IPS-11a (cell line): ENCODE results near the gene PIPOX.
"Not testable (repeated sequence)": the region's sequence is repeated elsewhere in the genome, so short reads cannot be mapped to it uniquely, and the experiment has no call there.

Source experiments
- H3K4me3 ChIP-seq: one replicate; pipeline ENCODE4 v1.5.1; 2013; ENCODE audit warnings: low read depth, low read length, control low read depth

Gene PIPOX

GRCh38 chr17:29073520-29073919, 30.6 kb downstream of the PIPOX start:
- no peak overlapping the region for H3K4me3 ChIP-seq

DNA sequence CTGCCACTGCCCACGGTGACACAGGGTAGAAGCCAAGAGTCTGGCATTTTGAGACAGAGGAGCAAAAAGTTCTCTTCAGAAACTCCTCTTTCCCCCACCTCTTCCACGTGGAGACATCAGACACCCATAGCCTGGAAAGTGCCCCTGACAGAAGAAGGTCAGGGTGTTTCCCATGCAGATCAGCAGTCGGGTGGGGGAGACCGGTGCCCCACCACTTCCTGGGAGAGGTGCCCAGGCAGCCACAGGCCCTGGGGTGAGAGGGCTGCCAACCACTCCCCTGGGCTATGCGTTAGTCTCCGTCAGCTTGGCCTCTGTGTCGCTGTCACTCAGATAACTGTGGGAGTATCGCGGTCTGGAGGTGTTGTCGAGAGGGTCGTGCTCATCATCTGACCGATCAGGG, 31.5 kb downstream of the PIPOX start:
- H3K4me3 ChIP-seq: no peak overlapping the region

DNA sequence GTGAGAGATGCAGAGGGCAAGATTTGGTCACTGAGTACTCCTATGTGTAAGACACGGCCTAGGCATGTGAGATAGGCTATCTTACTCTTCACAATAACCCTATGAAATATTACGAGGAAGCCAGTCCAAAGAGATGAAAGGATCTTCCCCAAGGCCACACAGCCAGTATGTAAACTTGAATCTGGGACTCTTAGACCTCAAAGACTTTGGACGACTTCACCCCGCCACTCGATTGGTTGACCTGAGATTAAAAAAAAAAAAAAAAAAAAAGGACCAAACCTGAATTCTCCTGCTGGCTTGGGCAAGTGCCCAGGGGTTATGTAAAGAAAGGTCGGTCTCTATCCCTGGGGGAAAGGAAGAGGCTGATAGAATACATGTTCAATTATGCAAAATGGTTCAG, 33.1 kb downstream of the PIPOX start:
- no peak overlapping the region for H3K4me3 ChIP-seq

DNA sequence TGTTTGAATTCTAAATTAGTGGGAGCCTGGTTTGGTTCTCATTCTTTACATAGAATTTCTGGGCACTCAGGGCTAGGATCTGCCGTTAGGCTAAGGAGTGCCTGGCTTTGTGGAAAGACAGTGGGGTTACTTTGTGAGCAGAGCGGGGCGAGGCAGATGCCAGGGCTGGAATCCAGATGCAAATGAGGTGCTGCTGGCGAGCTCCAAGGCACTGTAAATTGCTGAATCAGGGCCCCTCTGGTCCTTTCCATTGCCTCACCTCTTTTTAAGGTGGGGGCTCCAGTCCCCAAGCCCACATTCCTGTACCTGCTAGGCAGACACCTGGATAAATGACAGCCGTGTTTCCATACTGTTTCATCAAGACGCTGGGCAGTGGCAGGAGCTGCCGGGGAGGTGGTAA, 33.8 kb downstream of the PIPOX start:
- no peak overlapping the region for H3K4me3 ChIP-seq

- H3K4me3 ChIP-seq: no peak overlapping the region
Measured at GRCh38 chr17:29077320-29077719, 34.4 kb downstream of the PIPOX start.

- H3K4me3 ChIP-seq: no peak overlapping the region
Measured at GRCh38 chr17:29078183-29079045, 35.5 kb downstream of the PIPOX start.

GRCh38 chr17:29079433-29079832, 36.5 kb downstream of the PIPOX start:
- no peak overlapping the region for H3K4me3 ChIP-seq

DNA sequence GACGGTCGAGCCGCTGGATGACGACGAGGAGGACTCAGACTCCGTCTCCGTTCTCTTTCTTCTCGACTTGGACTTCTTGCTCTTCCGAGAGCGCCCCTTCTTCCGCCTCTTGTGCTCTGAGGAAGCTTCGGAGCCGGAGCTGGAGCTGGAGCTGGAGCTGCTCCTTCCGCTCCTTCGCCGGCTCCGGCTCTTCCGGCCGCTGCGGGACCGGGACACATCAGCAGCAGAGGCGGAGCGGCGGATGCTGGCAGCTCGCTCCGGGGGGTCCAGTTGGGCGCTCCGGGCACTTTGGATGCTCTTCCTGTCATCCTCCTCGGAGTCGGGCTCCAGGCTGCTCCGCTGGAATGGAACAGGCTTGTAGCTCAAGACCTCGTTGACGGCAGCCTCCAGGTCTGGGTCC, 36.9 kb downstream of the PIPOX start:
- no peak overlapping the region for H3K4me3 ChIP-seq

- H3K4me3 ChIP-seq: no peak overlapping the region
Measured at GRCh38 chr17:29080323-29080722, 37.4 kb downstream of the PIPOX start.

DNA sequence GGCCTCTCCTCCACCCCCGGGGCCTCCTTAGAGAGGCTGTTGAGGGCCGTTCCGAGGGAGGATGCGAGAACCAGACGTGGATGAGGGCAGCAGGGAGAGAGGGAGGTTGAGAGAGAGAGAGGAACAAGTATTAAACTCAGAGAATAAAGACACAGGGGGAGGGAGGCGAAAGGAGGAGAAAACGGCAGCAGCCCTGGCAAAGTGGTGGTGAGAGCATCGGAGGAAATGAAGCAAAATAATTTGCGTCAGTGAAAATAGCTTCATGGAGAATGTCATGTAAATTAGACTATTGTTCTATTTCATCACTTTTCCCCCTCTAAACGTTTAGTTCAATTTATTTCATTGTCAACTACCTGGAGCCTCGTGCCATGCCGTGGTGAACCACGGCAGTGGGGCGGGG, 38.0 kb downstream of the PIPOX start:
- no peak overlapping the region for H3K4me3 ChIP-seq

DNA sequence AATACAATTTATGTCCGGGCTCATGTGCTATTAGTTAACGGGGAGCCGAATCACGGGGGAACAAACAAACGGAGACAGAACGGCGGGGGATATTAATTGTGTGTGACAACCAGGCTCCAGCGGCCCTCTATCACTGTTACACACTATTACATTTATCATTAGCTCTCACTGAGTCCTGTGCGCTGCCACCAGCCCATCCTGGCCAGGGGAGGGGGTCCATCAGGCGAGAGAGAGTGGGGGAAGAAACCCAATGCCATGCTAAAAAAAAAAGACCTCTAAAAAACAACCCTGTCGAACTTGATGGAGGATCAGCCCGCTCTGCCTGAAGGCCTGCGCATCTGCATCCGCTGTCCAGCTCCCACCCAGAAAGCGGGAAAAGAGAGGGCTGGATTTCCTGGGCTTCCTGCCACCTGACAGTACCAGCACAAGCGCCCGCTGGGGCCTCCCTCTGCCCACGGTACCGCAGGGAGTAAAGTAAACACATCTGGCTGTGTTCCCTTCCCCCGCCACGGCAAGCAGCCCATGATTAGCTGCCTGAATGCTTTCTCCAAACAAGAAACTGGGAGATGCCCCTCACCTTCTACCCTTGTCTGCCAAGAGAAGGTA, 41.7 kb downstream of the PIPOX start:
- no peak overlapping the region for H3K4me3 ChIP-seq

- no peak overlapping the region for H3K4me3 ChIP-seq
Measured at GRCh38 chr17:29085223-29085622, 42.3 kb downstream of the PIPOX start.

DNA sequence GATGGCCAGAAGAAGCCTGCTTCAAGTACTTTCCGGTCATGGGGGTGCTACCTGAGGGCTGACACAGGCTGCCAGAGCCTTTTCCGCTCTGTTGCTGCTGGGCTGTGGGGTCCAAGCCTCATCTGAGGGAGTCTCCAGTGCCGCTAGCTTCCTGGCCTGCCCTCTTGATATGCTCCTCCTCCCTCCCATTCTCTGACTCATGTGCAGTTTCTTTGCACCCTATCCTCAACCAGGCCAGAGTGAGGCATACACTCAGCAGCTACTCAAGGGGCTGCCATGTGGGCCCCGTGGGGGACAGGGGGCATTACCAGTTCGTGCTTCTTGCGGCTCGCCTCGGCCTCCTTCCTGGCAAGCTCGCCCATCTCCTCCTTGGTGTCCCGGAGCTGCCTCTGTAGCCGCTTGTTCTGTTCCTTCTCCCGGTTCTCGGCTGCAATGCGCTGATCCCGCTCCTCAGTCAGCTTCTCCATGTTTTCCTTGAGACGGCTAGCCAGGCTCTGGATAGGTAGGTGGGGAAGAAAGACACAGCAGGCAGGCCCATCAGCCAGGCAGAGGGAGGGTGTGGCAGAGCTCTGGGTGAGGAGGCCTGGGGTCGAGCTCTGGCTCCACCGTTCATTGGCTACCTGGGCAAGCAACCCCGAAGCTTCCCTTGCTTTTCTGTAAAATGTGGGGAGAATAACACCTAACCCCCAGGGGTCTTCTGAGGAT, 43.8 kb downstream of the PIPOX start:
- H3K4me3 ChIP-seq: no peak overlapping the region

DNA sequence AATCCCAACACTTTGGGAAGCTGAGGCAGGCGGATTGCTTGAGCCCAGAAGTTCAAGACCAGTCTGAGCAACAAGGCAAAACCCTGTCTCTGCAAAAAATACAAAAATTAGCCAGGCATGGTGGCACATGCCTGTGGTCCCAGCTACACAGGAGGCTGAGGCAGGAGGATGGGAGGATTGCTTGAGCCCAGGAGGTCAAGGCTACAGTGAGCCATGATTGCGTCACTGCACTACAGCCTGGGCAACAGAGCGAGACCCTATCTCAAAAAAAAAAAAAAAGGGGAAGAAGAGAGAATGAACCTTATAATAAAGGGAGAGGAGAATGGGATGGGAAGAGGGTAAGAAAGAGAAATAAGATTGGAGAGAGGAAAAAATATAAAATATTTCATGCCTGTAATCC, 45.8 kb downstream of the PIPOX start:
- not testable (repeated sequence) for H3K4me3 ChIP-seq

DNA sequence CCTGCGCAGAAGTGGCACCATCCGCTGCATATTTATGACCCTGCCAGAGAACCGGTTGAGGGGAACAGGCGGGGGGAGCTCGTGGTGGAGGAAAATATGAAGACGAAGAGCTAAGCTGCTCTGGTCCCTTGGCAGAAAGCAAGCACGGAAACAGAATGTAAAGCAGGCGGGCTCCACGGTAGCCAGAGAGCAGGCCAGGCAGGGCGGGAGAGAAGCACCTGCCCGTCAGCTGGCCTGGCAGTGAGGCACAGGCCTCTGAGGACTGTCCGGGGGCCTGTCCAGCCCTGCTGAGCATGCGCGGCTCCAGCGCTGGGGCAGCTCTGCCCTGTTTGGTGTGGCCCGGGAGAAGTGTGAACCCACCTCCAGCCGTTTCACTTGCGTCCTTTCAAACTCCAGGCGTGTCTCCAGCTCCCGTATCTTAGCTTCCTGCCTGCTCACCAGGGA, 46.7 kb downstream of the PIPOX start:
- H3K4me3 ChIP-seq: no peak overlapping the region

GRCh38 chr17:29090108-29090507, 47.2 kb downstream of the PIPOX start:
- no peak overlapping the region for H3K4me3 ChIP-seq

- H3K4me3 ChIP-seq: no peak overlapping the region
Measured at GRCh38 chr17:29090750-29091605, 48.0 kb downstream of the PIPOX start.

GRCh38 chr17:29091606-29092289, 48.8 kb downstream of the PIPOX start:
- no peak overlapping the region for H3K4me3 ChIP-seq

DNA sequence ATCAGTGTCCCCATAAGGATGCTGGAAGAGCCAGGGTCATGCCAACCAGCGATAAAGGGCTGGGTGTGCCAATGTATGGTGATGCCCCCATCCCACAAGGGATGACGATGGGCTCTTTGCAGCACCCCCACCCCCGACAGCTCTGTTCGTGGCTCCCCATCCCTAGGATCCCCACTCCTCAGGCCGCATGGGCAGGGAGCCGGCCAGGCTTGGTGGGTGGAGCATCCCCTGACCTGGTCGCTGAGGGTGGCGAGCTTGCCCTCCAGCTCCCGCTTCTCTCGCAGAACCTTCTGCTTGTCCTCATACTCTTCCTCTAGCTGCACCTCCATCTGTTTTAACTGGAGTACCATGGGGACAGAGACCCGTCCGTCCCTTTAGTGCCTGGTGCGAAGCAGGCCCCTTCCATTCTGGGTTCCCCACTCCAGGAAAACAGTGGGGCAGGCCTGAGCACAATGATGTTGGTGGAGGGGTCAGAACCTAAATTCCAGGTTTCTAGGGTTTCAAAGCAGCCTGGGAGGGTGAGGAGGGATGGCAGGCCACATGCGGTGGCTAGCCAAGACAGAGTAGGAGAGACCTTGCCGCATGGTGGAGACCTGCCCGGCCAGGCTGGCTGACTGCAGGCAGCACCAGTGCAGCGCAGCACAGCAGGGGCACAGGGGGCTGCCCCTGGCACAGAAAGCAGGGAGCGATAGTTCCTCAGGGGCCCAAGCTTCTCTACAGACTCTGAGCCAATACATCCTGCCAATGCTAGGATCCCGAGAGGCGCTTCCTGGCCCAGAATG, 50.3 kb downstream of the PIPOX start:
- H3K4me3 ChIP-seq: no peak overlapping the region
